ENCODE measurements around the gene WIZ.

WIZ gene

GRCh38 chr19:15373644-15374043, 76.1 kb downstream of the WIZ start:
- DNase-seq, result no peak

- no peak for DNase-seq
These were observed 76.9 kb downstream of the WIZ start for GRCh38 chr19:15372891-15373301.

- DNase-seq, result no peak
These were observed 77.3 kb downstream of the WIZ start for GRCh38 chr19:15372470-15372869.

- no peak for DNase-seq
These were observed 77.9 kb downstream of the WIZ start for GRCh38 chr19:15371786-15372380.

DNA sequence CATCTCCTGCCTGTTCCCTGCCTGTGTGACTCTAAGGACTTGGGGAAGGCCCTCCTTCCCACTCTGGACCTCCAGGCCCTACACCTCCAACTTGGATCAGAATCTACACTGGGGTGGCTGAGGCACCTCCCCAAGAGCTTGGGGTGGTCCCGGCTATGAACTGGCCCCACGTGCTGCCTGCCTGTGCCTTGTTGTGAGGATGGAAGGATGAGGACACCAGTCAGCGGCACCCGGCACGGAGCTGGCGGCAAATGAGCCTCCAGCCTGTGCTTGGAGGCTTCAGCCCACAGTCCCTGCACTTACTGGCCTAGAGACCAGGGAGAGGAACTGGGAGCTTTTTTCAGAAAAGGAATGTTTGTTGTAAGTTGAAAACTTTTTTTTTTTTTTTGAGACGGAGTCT, 78.6 kb downstream of the WIZ start:
- DNase-seq, result no peak

Measured in activated CD4-positive, alpha-beta T cell treated with anti-CD3 and anti-CD28 coated beads, Interleukin-2, amount 50 U/mL, for 4 hours (primary cell).